Upper lobe of left lung (tissue), 4 donors: ENCODE results near the gene SEC16A.

Experiments used
- EP300 ChIP-seq, 4 donors: sonication (generic); formaldehyde crosslinking; IDR thresholded peaks; one replicate each; pipeline ENCODE4 v1.5.1; 2017; ENCODE audit warnings: antibody characterized with exemption in 4 of 4, control low read depth in 2 of 4
- POLR2A ChIP-seq, 4 donors: fragments of 450-650 bp; IDR thresholded peaks; one replicate each; pipeline ENCODE4 v1.5.1; 2016 to 2017; ENCODE audit warnings: antibody characterized with exemption in 4 of 4, mild to moderate bottlenecking in 2 of 4
- POLR2AphosphoS5 ChIP-seq, 2 donors: sonication (generic); formaldehyde crosslinking; IDR thresholded peaks; one replicate each; pipeline ENCODE4 v1.5.1; 2017; ENCODE audit warnings: antibody characterized with exemption in 2 of 2
- TF ChIP-seq, protein P1 (sequence below), 6 experiments: fragments of 450-650 bp in 4 of 6; fragments of 200-600 bp in 2 of 6; sonication (generic) in 2 of 6; IDR thresholded peaks; one replicate each; pipeline ENCODE4 v1.5.1; 2016 to 2019; ENCODE audit warnings: antibody characterized with exemption in 6 of 6

DNA sequence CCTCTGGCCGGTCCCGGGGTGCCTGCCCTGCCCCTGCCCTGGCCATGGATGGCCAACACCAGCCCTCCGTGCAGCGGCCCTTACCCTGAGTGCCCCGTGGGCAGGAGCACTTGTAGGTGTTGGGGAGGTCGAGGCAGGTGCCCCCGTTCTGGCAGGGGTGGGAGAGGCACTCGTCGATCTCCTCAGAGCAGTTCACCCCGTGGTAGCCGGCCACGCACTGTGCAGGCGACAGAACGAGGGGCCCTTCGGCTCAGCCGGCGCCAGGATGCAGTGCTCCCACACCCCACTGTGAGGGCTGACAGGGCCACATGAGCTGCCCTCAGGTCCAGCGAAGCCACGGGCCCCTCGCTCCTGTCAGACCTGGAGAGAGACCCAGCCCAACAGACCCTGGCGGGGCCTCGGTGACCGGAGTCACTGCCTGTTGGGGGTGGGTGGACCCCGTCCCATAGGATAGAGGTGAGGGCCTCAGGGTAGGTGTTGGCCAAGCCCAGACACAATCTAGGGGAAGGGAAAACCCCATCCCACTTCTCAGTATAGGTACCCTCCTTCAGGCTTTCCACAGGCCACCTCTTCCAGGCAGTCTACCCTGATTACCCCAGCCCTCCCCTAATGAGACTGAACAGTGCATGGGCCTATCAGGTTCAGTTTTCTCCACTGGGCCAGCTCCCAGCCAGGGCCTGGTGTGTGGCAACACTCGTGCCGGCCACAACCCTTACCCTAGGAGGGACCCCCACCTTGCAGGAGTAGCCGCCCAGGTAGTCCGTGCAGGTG, 24.6 kb upstream of the SEC16A start:
- TF ChIP-seq, protein P1, sequence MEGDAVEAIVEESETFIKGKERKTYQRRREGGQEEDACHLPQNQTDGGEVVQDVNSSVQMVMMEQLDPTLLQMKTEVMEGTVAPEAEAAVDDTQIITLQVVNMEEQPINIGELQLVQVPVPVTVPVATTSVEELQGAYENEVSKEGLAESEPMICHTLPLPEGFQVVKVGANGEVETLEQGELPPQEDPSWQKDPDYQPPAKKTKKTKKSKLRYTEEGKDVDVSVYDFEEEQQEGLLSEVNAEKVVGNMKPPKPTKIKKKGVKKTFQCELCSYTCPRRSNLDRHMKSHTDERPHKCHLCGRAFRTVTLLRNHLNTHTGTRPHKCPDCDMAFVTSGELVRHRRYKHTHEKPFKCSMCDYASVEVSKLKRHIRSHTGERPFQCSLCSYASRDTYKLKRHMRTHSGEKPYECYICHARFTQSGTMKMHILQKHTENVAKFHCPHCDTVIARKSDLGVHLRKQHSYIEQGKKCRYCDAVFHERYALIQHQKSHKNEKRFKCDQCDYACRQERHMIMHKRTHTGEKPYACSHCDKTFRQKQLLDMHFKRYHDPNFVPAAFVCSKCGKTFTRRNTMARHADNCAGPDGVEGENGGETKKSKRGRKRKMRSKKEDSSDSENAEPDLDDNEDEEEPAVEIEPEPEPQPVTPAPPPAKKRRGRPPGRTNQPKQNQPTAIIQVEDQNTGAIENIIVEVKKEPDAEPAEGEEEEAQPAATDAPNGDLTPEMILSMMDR (IDR thresholded peaks at IDR 0.05): no peak
- TF ChIP-seq POLR2A (IDR thresholded peaks at IDR 0.05): no peak
- TF ChIP-seq POLR2AphosphoS5 (IDR thresholded peaks at IDR 0.05): no peak
- no peak for TF ChIP-seq EP300 (IDR thresholded peaks at IDR 0.05)
